HAP-1 (cell line): ENCODE measurements around the gene CRTC1.

Experiments used
- DNase-seq, 2 experiments: peaks; one replicate each; pipeline ENCODE4 v3.0.0-alpha.2; 2016 to 2020; ENCODE audit warnings: low spot score in 2 of 2
- H3K27me3 ChIP-seq: fragments of 250-450 bp; sonication (Bioruptor Pico); 2 replicates; pipeline ENCODE4 v1.5.1; 2020; ENCODE audit warnings: low read depth, mild to moderate bottlenecking, moderate library complexity
- H3K36me3 ChIP-seq: fragments of 250-450 bp; sonication (Bioruptor Pico); replicated peaks from 2 replicates; pipeline ENCODE4 v1.5.1; 2020; ENCODE audit warnings: mild to moderate bottlenecking
- H3K4me1 ChIP-seq: fragments of 250-450 bp; sonication (Bioruptor Pico); 2 replicates; pipeline ENCODE4 v1.5.1; 2020; ENCODE audit warnings: mild to moderate bottlenecking
- H3K4me3 ChIP-seq: fragments of 250-450 bp; sonication (Bioruptor Pico); 2 replicates; pipeline ENCODE4 v1.5.1; 2020; ENCODE audit warnings: mild to moderate bottlenecking, moderate library complexity
- H3K9me3 ChIP-seq: fragments of 250-450 bp; sonication (Bioruptor Pico); 2 replicates; pipeline ENCODE4 v1.5.1; 2020; ENCODE audit warnings: mild to moderate bottlenecking, moderate library complexity
- in situ Hi-C: fragments of 300-500 bp; cut with MboI; formaldehyde crosslinking; loops from 3 replicates; pipeline ENCODE4 v1.14.3; 2020; ENCODE audit warnings: low sequenced_read_pairs, inconsistent platforms, mixed read lengths

Gene CRTC1

DNA sequence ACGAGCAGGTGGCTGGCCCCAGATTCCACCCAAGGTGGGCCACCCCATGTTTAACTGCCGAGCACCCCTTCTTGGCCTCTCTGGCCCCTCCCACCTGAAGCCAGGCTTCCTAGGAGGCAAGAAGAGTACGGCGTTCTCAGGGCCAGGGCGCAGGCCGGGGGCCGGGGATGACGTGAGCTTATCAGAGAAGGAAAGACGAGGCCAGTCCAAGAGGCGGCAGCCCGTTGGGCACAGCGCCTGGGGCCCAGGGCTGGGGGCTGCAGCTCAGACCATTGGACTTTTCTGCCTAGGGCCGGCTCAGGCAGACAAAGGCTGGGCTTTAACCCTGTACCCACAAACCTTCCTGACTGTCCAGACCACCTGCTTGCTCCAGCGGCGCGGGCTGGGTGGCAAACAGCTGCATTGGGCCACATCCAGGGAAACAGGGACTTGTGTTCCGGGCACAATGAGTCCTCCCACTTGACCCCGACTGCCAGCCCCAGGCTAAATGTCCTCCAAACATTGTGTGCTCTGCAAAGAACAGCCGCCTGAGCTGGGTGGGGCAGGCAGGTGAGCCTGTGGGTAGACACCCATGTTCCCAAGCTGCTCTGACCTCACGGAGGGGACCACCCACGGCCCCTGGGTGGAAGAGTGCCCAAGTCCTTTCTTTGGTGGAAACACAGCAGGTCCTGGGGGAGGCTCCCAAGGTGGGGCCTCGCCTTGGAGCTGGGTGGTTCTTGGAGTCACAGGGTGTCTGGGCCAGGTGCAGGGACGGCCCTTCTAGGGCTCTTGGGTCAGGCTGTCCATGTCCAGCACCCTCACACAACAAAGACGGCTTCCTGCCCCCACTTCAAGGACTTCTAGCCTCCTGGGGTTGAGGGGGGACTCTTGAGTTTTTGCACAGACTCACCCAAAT lies 85.8 kb downstream of the CRTC1 start:
- DNase-seq = no peak
- H3K4me1 ChIP-seq = no peaks in the 10 kb centered on the region
- H3K36me3 ChIP-seq = no peaks in the 10 kb centered on the region
- H3K4me3 ChIP-seq = no peak overlapping the region
- H3K9me3 ChIP-seq = no peaks in the 10 kb centered on the region
- in situ Hi-C loops = no loop called here
- peaks cover 3% of the 10 kb centered on the region; the same call in 1 of the 2 replicates for H3K27me3 ChIP-seq

DNA sequence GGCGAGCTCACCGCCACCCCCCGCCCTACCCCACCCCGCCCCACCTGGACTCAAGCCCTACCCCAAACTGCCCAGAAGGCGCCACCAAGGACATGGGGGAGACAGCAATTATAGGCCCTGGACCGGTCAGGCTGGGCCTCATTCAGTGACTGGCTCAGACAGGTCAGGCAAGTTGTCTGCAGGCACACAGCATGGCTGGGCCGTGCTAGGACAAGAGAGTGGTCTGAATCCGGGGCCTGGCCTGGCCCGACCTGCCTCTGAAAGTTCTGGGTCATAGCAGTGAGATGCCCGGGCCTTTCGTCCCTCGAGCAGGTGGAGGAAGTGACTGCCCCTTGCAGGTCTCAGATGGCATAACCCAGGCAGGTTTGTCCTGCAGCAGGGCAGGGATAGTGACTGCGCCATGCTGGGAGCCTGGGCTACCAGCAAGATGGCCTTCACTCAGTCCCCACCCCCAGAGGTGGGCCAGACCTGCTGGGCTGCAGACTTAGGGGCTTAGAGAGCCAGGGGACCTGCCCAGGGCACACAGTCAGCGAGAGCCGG lies 86.6 kb downstream of the CRTC1 start:
- no peak overlapping the region for H3K4me3 ChIP-seq
- H3K36me3 ChIP-seq = no peaks in the 10 kb centered on the region
- H3K9me3 ChIP-seq = no peaks in the 10 kb centered on the region
- no peak for DNase-seq
- peaks cover 3% of the 10 kb centered on the region; the same call in 1 of the 2 replicates for H3K27me3 ChIP-seq
- in situ Hi-C loops = no loop called here
- no peaks in the 10 kb centered on the region for H3K4me1 ChIP-seq

DNA sequence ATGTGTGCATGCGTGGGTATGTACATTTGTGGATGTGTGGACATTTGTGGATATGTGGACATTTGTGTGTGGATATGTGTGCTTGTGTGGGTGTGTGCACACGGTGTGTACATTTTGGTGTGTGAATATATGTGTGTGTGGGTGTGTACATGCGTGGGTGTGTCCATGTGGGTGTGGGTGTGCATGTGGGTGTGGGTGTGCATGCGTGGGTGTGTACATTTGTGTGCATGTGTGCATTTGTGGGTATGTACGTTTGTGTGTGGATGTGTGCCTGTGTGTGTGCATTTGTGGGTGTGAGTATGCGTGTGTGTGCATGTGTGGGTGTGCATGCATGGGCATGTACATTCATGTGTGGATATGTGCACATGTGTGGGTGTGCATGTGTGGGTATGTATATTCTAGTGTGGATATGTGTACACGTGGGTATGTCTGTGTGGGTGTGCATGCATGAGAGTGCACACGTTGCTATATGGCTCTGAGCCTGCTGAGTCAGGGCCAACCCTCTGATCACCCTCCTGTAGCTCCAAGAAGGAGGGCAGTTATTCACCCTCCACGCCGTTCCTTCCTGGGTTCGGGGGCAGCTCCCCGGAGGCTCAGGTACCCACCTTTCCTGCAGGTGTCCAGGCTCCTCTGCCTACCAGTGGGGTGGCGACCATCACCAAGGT lies 87.3 kb downstream of the CRTC1 start:
- no peak overlapping the region for H3K4me3 ChIP-seq
- H3K36me3 ChIP-seq = no peaks in the 10 kb centered on the region
- no peaks in the 10 kb centered on the region for H3K4me1 ChIP-seq
- in situ Hi-C loops = no loop called here
- no peaks in the 10 kb centered on the region for H3K9me3 ChIP-seq
- peaks cover 3% of the 10 kb centered on the region; the same call in 1 of the 2 replicates for H3K27me3 ChIP-seq
- DNase-seq = no peak

DNA sequence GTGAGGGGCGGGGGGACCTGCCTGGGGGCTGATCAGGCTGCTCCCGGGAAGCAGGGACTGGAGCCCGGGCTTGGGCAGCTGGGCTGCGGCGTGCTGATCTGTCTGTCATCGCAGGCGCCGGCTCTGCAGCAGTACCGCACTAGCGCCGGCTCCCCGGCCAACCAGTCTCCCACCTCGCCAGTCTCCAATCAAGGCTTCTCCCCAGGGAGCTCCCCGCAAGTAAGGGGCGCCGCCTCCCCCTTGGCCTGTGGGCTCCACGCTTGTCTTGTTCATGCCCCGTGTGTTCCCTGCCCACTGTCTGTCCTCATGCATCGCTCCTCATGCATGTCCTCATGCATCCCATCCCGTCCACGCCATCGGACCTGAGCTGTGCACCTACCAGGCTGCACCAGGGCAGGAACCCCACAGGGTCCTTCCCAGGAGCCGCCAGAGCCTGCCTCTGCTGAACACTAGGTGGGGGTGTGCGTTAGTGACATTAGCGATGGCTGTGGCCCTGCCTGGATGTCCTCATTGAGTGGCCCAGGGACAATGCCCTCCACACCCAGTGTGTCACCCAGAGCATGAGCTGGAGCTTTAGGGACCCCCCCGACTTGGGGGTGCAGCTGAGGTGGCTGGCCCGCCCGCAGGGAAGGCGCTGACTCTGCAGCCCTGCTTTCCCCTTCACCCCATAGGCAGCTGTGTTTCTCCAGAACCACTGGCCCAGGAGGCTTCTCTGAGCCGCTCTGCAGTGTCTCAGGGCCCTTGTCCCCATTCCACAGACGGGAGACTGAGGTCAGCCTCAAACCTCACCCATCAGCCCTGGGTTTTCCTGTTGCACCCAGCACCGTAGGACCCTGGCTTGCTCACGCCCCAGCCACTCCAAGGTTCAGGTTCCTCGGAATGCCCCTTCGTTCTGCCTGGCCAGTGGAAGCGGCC lies 88.1 kb downstream of the CRTC1 start:
- H3K9me3 ChIP-seq = no peaks in the 10 kb centered on the region
- in situ Hi-C loops = no loop called here
- H3K4me3 ChIP-seq = no peak overlapping the region
- H3K27me3 ChIP-seq = peaks cover 3% of the 10 kb centered on the region; the same call in 1 of the 2 replicates
- DNase-seq = peak in 1 of 2 experiments; percentile 55
- no peaks in the 10 kb centered on the region for H3K4me1 ChIP-seq
- H3K36me3 ChIP-seq = no peaks in the 10 kb centered on the region

DNA sequence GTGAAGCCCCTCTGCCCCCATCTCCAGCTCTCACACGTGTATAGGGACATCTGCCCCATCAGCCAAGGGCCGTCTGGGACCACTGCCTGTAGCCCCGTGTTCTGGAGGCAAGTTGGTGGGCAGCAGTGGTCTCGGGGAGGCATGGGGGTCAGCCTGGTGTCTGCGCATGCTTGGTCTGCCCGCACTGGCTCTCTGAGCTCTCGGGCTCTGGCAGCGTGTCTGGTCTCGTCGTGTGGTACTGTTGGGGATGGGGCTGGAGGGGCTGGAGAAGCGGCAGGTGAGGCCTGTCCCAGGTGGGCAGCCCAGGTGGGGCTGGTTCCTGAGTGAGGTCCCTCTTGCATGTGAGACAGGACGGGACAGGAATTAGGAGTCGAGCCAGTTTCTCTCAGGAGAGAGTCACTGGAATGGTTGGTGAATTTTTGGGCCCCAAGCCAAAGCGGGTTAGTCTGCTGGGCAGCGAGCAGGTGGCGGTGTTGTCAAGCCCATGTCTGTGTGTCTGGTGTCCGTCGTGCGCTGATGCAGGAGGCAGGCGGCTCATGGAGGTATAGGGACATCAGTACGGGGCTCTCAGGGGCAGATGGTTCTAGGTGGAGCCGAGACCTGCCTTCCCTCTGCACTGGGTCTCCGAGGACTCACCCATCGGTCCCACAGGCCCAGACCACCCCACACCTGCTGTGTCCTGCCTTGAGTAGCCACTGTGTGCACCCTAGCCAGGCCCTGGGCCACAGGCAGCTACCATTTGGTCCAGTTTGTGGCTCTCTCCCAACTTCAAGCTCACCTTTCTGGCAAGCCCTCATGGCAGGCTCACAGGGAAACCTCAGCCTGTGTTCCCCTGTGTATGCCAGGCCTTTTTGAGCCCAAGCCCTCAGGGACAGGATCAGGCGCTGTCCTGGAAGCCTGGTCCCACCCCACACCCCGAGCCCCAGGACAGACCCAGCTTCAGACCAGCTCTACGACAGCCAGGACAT lies 89.4 kb downstream of the CRTC1 start:
- no peaks in the 10 kb centered on the region for H3K4me1 ChIP-seq
- in situ Hi-C loops = no loop called here
- peaks cover 3% of the 10 kb centered on the region; the same call in 1 of the 2 replicates for H3K27me3 ChIP-seq
- H3K36me3 ChIP-seq = no peaks in the 10 kb centered on the region
- no peak for DNase-seq
- H3K9me3 ChIP-seq = no peaks in the 10 kb centered on the region
- H3K4me3 ChIP-seq = no peak overlapping the region

DNA sequence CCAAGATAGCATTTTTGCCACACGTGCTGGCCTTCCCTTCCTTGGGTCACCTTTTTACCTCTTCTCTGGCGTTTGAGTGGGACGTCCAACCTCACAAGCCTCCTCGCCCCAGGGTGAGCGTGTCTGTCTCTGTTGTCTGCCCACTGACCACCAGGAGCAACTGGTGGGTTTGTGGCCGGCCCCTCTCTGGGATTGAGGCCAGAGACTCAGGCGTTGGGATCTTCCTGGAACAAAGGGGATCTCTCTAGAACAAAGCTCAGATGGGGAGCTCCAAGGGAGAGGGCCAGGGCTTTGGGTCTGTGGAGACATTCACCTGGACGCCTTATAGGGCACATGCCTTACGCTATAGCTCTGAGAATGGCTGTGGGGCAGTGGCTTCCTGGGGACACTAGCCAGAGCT lies 90.2 kb downstream of the CRTC1 start:
- no peak for DNase-seq
- H3K9me3 ChIP-seq = no peaks in the 10 kb centered on the region
- in situ Hi-C loops = no loop called here
- no peak overlapping the region for H3K4me3 ChIP-seq
- no peaks in the 10 kb centered on the region for H3K36me3 ChIP-seq
- H3K27me3 ChIP-seq = peaks cover 7% of the 10 kb centered on the region; the same call in 1 of the 2 replicates
- H3K4me1 ChIP-seq = no peaks in the 10 kb centered on the region

DNA sequence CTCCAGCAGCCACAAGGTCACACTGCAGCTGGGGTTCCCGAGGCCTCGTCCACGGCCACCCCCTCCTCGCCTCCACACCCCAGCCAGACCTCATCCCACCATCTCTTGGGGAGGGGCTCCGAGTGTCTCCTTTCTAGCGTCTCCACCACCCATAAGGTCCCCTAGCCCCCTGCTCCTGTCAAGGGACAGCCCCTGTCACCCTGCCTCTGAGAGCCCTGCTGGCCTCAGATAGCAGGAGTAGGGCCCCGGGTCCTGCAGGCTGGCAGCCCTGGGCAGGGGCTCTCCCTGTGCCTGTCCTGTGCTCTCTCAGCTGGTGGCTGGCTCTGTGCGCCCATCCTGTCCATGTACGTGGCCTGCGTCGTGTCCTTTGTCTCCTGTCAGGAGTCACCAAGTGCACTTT lies 90.6 kb downstream of the CRTC1 start:
- in situ Hi-C loops = no loop called here
- DNase-seq = no peak
- no peaks in the 10 kb centered on the region for H3K9me3 ChIP-seq
- peaks cover 10% of the 10 kb centered on the region; the same call in 1 of the 2 replicates for H3K27me3 ChIP-seq
- no peak overlapping the region for H3K4me3 ChIP-seq
- no peaks in the 10 kb centered on the region for H3K4me1 ChIP-seq
- H3K36me3 ChIP-seq = no peaks in the 10 kb centered on the region

DNA sequence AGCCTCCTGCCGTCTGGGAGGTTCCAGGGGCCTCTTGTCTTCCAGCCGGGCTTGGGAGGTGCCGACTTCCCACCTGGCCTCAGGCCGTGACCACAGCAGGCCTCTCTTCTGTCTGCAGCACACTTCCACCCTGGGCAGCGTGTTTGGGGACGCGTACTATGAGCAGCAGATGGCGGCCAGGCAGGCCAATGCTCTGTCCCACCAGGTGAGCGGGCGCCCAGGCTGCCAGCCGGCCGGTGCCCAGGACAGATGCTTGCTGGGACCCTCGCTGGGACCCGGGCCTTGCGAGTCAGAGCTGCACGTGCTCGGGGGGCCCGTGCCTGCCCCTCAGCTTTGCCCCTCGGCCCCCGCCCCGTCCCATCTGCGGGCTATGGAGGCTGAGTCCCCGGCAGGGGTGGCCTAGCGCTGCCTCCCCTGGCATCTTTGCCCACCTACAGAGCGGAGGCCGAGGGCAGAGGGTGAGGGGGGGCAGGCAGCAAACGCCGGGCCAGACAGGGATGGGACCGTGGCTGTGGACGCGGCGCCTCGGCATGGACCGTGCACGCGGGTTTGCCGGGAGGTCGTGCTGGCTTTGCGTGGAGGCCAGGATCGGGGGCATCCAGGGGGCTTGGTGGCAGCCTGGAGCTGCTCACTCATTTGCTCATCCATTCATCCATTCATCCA lies 91.4 kb downstream of the CRTC1 start:
- peaks cover 16% of the 10 kb centered on the region for H3K27me3 ChIP-seq
- in situ Hi-C loops = no loop called here

DNA sequence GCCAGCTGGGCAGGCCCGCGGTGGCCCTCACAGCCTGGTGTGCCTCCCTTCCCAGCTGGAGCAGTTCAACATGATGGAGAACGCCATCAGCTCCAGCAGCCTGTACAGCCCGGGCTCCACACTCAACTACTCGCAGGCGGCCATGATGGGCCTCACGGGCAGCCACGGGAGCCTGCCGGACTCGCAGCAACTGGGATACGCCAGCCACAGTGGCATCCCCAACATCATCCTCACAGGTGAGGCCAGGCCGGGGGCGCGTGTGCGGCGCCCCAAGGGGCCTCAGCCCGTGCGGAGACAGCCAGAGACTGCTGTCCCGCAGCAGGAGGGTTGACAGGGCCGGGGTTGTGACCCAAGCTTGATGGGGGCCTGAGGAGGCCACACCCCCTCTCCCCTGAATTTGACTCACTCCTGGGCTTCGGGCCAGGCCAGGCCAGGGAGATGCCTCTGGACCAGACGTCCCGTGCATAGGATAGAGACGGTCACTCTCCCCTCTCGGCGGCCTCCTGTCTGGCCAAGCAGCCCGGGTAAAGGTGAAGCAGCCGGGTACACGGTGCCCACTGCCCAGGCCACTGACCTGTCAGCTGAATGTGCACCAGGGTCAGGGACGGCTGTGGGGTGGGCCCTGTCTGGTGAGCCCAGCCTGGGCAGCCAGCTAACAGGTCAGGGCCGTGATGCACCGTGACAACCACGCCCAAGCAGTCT lies 92.3 kb downstream of the CRTC1 start:
- H3K4me3 ChIP-seq = no peak overlapping the region
- H3K9me3 ChIP-seq = no peaks in the 10 kb centered on the region
- peaks cover 21% of the 10 kb centered on the region for H3K27me3 ChIP-seq
- in situ Hi-C loops = no loop called here
- no peaks in the 10 kb centered on the region for H3K36me3 ChIP-seq
- H3K4me1 ChIP-seq = no peaks in the 10 kb centered on the region
- no peak for DNase-seq

More for the DNA sequence above, 91.4 kb downstream of the CRTC1 start:
- no peak for DNase-seq
- H3K4me3 ChIP-seq = no peak overlapping the region
- H3K9me3 ChIP-seq = no peaks in the 10 kb centered on the region
- H3K4me1 ChIP-seq = no peaks in the 10 kb centered on the region
- no peaks in the 10 kb centered on the region for H3K36me3 ChIP-seq

DNA sequence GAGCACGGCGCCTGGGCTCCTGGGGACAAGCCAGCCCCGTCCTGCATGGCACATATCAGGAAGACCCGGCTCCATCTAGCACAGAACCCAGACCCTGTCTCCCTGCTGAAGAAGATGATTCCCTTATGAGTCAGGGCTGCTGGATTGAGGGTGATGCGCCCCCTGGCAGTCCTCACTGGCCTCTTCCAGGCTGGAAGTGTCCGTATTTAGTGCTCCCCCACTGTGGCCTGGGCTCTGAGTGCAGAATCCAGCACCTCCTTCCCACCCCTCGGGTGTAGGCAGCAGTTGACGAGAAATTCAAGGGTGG lies 92.8 kb downstream of the CRTC1 start:
- Histone ChIP-seq H3K4me1 (no peaks in the 10 kb centered on the region), H3K36me3 (no peaks in the 10 kb centered on the region), H3K4me3 (no peak overlapping the region), H3K27me3 (peaks cover 23% of the 10 kb centered on the region), H3K9me3 (no peaks in the 10 kb centered on the region)
- DNase-seq = no peak
- in situ Hi-C loops = no loop called here

DNA sequence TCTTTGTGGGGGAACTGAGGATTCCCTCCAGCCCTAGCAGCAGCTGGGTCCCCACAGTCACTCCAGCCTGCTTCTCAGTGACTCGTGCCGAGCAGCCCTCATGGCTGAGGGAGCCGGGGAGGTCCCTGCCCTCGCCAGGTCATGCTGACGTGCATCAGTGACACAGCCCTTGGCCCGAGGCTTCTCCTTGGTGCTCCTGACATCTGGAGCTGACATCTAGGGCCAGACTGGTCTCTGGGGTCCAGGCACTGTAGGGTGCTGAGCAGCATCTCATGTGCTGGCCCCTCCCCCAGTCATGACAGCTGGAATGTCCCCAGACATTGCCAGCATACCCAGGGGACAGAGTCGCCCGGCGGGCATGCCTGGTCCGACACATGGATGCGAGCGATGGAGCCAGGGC lies 93.3 kb downstream of the CRTC1 start:
- Histone ChIP-seq H3K4me1 (no peaks in the 10 kb centered on the region), H3K4me3 (no peak overlapping the region), H3K36me3 (no peaks in the 10 kb centered on the region), H3K9me3 (no peaks in the 10 kb centered on the region), H3K27me3 (peaks cover 23% of the 10 kb centered on the region)
- no peak for DNase-seq
- in situ Hi-C loops = no loop called here
